Body of pancreas (tissue), 4 donors: Measurements from ENCODE around the gene ADCY2. TPM values are rescaled to one million over a fixed set of nuclear protein-coding genes. Genes with fewer than 3 reads are reported as not detected.

Experiments used
- ATAC-seq: fragments of 150-250 bp; one replicate; pipeline ENCODE4 v1.9.1; 2016
- DNase-seq, 4 donors: peaks; one replicate each; pipeline ENCODE4 v3.0.0-alpha.2; 2019
- H3K27ac ChIP-seq, 4 donors: fragments of 200-600 bp; sonication (generic); 1 replicate in 3 of 4; 2 replicates in 1 of 4; pipeline versions ENCODE4 v1.5.1 to v1.6.1; 2016 to 2019; ENCODE audit warnings: mild to moderate bottlenecking in 1 of 4, mixed read lengths in 1 of 4, moderate library complexity in 1 of 4
- H3K27me3 ChIP-seq, 2 donors: fragments of 200-600 bp; sonication (generic); one replicate each; pipeline ENCODE4 v1.6.0; 2016; ENCODE audit warnings: mild to moderate bottlenecking in 1 of 2
- H3K36me3 ChIP-seq, 2 donors: fragments of 200-600 bp; sonication (generic); replicated peaks in 1 of 2; 2 replicates each; pipeline ENCODE4 v1.5.1; 2016; ENCODE audit warnings: low read depth in 2 of 2; ENCODE audit not compliant: insufficient read depth in 1 of 2
- H3K4me1 ChIP-seq: fragments of 200-600 bp; sonication (generic); one replicate; pipeline ENCODE4 v1.6.0; 2016
- H3K4me3 ChIP-seq, 2 donors: fragments of 200-600 bp; sonication (generic); 1 replicate in 1 of 2; 2 replicates in 1 of 2; pipeline ENCODE4 v1.5.1; 2016 to 2019
- H3K9me3 ChIP-seq, 3 donors: fragments of 200-600 bp; sonication (generic); 1 replicate in 2 of 3; 2 replicates in 1 of 3; pipeline ENCODE4 v1.5.1; 2016
- CTCF ChIP-seq, 7 experiments: fragments of 450-650 bp in 4 of 7; fragments of 200-600 bp in 3 of 7; sonication (generic) in 3 of 7; IDR thresholded peaks; one replicate each; pipeline ENCODE4 v1.5.1; 2016 to 2019; ENCODE audit warnings: antibody characterized with exemption in 7 of 7
- POLR2A ChIP-seq, 3 donors: fragments of 450-650 bp; IDR thresholded peaks; one replicate each; pipeline ENCODE4 v1.6.1; 2016; ENCODE audit warnings: antibody characterized with exemption in 3 of 3, mild to moderate bottlenecking in 2 of 3
- WGBS, 2 donors: methylation state at CpG; one replicate each; pipeline ENCODE4 v1.1.5; 2017; 5-methylcytosine and 5-hydroxymethylcytosine counted together
- intact Hi-C: fragments of 100-400 bp; cut with DNase I; formaldehyde crosslinking; loops from one replicate; pipeline ENCODE4 v1.15.1; 2023
- total RNA-seq, 2 donors: library from RNA; depleted of rRNA; stranded (reverse); fragments of >200 nt; gene quantifications; one replicate each; pipeline ENCODE4 v1.1.0, GENCODE V29; 2016

Gene ADCY2
- total RNA-seq, 2 donors from 2014 or later = 0.52 to 4.6 TPM

DNA sequence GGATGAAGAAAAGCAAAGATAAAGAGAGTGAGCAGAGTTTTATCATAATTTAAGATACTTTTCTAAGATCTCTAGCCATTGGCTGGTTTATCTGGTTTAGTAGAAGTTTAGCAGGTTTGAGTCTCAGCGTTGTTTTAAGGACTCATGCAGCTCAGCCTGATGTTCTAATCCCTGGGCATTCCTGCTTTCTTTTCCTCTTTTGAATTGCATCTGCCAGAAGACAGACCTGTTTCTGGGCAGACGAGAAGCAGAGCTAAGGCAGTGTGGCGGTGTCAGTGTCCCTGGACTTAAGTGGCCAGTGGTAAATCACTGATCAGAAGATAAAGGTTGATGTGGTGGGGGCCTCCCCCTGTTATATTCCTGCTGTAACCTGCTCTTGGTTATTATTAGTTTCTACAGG, 138.6 kb downstream of the ADCY2 start:
- H3K4me1 ChIP-seq = no peaks in the 10 kb centered on the region
- WGBS, 2 donors = 63 to 71% methylated on average over 3 of the region's 3 CpGs
- H3K36me3 ChIP-seq = no peaks in the 10 kb centered on the region
- H3K27ac ChIP-seq = no peak overlapping the region
- intact Hi-C loops = no loop called here
- no peaks in the 10 kb centered on the region for H3K9me3 ChIP-seq
- TF ChIP-seq POLR2A (IDR thresholded peaks at IDR 0.05) = no peak
- TF ChIP-seq CTCF (IDR thresholded peaks at IDR 0.05) = no peak
- DNase-seq (no peak), ATAC-seq (no peak)
- H3K27me3 ChIP-seq = no peaks in the 10 kb centered on the region
- H3K4me3 ChIP-seq = no peak overlapping the region

- TF ChIP-seq CTCF (IDR thresholded peaks at IDR 0.05) (no peak), POLR2A (IDR thresholded peaks at IDR 0.05) (no peak)
- ATAC-seq (no peak), DNase-seq (no peak)
- Histone ChIP-seq H3K9me3 (no peaks in the 10 kb centered on the region), H3K4me1 (no peaks in the 10 kb centered on the region), H3K27ac (no peak overlapping the region), H3K27me3 (no peaks in the 10 kb centered on the region), H3K4me3 (no peak overlapping the region), H3K36me3 (no peaks in the 10 kb centered on the region)
- intact Hi-C loops = no loop called here
- 72 to 82% methylated on average over 2 of the region's 2 CpGs for WGBS, 2 donors
Measured at GRCh38 chr5:7537573-7537972, 141.6 kb downstream of the ADCY2 start.

GRCh38 chr5:7539571-7539970, 143.6 kb downstream of the ADCY2 start:
- WGBS, 2 donors = 74 to 75% methylated on average over 5 of the region's 5 CpGs
- intact Hi-C loops = no loop called here
- Histone ChIP-seq H3K27ac (no peak overlapping the region), H3K9me3 (no peaks in the 10 kb centered on the region), H3K27me3 (no peaks in the 10 kb centered on the region), H3K4me3 (no peak overlapping the region), H3K4me1 (no peaks in the 10 kb centered on the region), H3K36me3 (no peaks in the 10 kb centered on the region)
- TF ChIP-seq CTCF (IDR thresholded peaks at IDR 0.05) (no peak), POLR2A (IDR thresholded peaks at IDR 0.05) (no peak)
- ATAC-seq = no peak
- DNase-seq = no peak

DNA sequence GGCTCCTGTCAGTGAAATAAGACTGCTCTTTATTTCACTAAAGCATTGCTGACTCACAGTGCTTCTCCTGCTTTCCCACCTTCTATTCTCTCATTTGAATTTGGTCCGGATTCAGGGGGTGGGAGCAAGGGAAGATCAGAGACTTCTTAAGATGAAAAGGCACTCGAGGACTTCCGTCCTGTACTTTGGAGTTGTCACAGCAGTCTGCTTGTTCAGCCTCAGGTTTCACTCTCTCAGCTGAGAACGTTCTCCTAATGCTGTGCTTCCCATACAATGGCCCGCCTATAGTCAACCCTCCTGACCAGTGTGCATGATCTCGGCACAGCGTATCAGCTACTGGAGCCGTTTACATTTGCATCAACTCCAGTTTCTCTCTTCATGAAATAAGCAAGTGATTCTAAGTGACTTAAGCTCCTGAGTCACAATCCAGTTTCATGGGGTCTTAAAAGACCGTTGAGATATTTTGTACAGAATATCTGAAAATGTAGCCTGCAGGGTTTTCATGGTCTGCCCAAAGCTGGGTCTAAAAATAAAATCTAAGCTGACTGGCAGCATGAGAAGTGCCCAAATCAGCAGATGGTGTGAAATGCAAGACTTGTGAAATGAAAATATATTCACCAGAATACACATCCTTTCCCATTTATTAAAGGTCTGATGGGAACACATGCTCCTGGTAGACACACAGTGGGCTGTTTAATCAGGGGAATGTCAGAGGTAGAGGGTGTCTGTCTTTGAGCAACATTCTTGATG, 145.0 kb downstream of the ADCY2 start:
- ATAC-seq (no peak), DNase-seq (no peak)
- no peaks in the 10 kb centered on the region for H3K9me3 ChIP-seq
- TF ChIP-seq CTCF (IDR thresholded peaks at IDR 0.05) (no peak), POLR2A (IDR thresholded peaks at IDR 0.05) (no peak)
- 49 to 60% methylated on average over 9 of the region's 9 CpGs for WGBS, 2 donors
- H3K4me1 ChIP-seq = no peaks in the 10 kb centered on the region
- H3K4me3 ChIP-seq = no peak overlapping the region
- H3K27ac ChIP-seq = no peak overlapping the region
- H3K36me3 ChIP-seq = no peaks in the 10 kb centered on the region
- intact Hi-C loops = no loop called here
- no peaks in the 10 kb centered on the region for H3K27me3 ChIP-seq

- no peaks in the 10 kb centered on the region for H3K36me3 ChIP-seq
- WGBS, 2 donors = 74 to 76% methylated on average over 2 of the region's 2 CpGs
- H3K4me3 ChIP-seq = no peak overlapping the region
- no peak overlapping the region for H3K27ac ChIP-seq
- DNase-seq = no peak
- no peak for ATAC-seq
- no peaks in the 10 kb centered on the region for H3K27me3 ChIP-seq
- H3K9me3 ChIP-seq = no peaks in the 10 kb centered on the region
- TF ChIP-seq POLR2A (IDR thresholded peaks at IDR 0.05) (no peak), CTCF (IDR thresholded peaks at IDR 0.05) (no peak)
- H3K4me1 ChIP-seq = no peaks in the 10 kb centered on the region
- intact Hi-C loops = no loop called here
Measured at GRCh38 chr5:7541898-7542297, 146.0 kb downstream of the ADCY2 start.
